GM18519 (cell line): ENCODE measurements around the gene ESPN.
"Not testable (repeated sequence)": the region's sequence is repeated elsewhere in the genome, so short reads cannot be mapped to it uniquely, and the experiment has no call there.

Source experiments
- ATAC-seq: cut with Tn5 transposase; IDR thresholded peaks from one replicate; pipeline ENCODE4 v1.9.1; 2021; ENCODE audit warnings: mild to moderate bottlenecking, moderate library complexity; ENCODE audit not compliant: unreplicated experiment, low FRiP score

ESPN gene

DNA sequence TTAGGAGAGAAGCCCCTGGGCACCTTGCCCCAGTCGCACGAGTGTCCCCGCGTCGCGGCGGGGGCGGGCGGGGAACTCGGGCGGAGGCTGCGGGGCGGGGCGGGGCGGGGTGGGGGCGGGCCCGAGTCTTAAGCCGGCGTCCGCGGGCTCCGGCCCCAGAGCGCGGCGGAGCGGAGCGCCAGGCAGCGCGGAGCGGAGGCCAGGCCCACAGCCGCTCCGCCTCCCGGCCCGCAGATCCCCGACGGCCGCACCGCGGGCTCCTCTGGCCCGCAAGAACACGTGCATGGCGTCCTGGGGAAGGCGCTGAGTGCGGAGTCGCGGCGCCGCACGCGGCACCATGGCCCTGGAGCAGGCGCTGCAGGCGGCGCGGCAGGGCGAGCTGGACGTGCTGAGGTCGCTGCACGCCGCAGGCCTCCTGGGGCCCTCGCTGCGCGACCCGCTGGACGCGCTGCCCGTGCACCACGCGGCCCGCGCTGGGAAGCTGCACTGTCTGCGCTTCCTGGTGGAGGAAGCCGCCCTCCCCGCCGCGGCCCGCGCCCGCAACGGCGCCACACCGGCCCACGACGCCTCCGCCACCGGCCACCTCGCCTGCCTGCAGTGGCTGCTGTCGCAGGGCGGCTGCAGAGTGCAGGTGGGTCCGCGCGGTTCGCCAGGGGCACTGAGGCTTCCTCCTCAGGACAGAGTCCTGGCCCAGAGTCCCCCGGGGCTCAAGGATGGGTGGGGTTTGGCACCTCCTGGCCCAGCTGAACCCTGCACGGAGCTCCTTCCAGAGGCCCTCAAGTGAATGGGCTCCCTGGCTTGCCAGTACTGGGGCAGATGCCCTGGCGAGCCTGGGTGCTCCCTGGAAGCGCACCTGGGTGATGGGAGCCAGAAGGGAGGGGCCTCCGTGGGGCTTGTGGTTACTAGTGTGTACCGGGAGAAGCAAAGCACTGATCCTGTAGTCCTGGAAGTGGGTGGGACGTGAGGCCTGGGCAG, at the start of gene ESPN:
Gene ESPN (plus strand): TSS at position 158 of the 975 bp plus-strand sequence. CDS start 180 bp downstream, at position 338.
- ATAC-seq = no peak

DNA sequence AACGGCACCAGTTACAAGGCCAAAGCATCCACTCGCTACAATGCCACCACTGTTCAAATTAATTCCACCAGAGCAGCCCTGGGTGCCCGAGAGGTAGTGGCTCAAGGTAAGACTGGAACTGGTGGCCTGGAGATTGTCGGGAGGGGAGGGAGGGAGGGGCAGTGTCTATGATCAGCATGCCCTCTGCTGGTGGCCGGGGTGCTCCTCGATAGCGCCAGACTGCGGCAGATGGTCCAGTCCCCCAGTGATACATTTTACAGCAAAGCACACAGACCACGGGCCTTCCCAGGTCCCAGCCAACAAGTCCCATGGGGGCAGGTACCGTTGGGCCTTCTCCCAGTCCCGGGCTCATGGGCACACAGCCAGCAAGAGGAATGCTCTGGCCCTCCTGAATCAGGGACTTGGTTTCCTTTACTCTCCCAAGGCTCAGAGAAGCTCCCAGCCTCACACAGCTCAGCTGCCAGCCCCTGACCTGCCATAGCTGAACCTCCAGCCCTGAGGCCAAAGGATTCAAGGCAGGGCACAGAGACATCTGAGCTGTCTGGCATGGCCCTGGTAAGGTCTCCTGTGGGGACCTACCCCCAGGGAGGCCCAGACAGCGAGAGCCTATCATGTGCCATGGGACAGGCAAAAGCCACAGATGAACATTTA, 46.4 kb upstream of the ESPN start:
- no peak for ATAC-seq

- ATAC-seq = no peak
Observed at GRCh38 chr1:6380037-6380436, 44.5 kb upstream of the ESPN start.

- ATAC-seq = no peak
Observed at GRCh38 chr1:6384135-6384534, 40.4 kb upstream of the ESPN start.

GRCh38 chr1:6384962-6385361, 39.6 kb upstream of the ESPN start:
- ATAC-seq = no peak

DNA sequence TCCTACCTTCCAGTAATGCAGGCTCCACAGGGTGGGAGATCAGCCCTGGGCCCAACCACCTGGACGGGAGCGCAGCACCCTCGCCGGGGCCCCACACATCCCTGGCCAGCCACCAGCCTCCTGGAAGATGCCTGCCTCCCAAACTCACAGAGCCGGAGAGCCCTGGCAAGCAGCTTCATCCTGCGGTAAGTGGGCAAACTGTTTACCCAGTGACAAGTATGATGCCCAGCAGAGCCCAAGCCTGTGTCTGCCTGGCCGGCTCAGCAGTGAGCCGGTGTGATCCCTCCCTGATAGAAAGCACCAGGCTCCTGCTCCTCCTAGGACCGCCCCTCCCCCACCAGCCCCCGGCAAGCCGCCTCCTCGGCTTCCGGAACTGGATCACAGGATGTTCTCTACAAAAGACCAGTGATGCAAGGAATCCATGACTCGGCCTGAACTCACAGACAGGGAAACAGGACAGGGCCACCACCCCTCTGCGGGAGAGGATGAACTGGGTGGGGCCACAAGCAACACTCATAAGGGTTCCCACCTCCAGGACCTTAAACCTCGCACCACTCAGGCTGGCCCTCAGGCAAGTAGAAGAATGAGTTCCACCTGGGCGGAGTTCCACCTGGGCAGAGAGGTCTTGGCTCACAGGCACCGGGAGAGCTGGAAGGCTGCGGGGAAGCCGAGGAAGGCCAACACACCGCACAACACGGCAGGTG, 38.9 kb upstream of the ESPN start:
- no peak for ATAC-seq

- ATAC-seq = no peak
Observed at GRCh38 chr1:6386371-6386949, 38.1 kb upstream of the ESPN start.

DNA sequence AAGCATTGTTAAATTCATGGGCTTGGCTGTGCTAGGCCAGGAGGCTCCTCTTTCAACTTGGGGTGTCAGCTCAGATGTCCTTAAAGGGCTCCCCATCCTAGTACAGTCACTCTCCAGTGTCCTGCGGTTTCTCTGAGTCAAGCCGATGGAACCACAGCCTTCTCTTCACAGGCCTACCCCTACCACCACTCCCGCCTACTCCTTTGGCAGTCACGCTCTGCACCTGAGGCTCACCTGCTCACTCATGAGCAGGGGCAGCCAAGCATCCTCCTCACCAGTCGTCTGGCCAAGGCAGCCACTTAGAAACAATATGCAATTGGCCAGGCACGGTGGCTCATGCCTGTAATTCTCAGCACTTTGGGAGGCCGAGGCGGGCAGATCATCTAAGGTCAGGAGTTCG, 34.6 kb upstream of the ESPN start:
- ATAC-seq = no peak

DNA sequence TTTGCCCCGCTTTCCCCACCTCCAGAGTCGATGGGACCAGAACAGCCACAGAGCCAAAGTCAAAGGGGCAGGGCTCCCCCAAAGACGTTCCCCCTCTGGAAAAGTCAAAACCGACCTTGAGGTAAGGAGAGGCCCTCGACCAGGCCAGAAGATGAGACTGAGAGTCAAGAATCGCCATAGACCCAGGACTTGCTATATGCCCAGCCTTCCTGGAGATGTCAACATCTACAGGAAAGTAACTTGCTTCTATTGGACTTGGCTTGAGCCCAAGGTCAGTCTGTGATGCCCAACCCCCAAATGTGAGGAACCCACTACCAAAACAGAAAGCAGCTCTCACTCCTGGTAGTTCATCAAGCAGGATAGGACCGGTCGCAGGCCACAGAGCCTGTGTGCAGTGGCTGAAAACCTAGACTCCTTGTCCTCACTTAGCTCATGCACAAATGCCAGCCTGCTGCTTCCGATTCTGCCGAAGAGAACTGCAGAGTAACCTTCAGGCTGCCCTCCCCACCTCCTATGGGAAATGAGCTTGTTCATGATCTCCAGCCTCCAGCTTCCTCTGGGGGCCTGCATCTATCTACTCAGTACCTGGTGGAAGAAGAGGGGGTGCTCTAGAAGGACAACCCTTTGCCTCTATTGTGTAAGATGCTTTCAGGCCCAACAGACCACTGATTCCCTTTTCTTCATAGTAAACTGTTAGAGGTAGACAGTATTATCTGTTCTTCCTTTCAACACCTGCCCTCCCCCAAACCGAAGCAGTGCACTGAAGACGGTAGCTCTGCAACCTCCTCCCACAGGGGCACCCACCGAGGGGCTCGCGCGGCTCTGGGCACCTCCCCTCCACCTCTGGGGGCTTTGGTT, 32.4 kb upstream of the ESPN start:
- no peak for ATAC-seq

DNA sequence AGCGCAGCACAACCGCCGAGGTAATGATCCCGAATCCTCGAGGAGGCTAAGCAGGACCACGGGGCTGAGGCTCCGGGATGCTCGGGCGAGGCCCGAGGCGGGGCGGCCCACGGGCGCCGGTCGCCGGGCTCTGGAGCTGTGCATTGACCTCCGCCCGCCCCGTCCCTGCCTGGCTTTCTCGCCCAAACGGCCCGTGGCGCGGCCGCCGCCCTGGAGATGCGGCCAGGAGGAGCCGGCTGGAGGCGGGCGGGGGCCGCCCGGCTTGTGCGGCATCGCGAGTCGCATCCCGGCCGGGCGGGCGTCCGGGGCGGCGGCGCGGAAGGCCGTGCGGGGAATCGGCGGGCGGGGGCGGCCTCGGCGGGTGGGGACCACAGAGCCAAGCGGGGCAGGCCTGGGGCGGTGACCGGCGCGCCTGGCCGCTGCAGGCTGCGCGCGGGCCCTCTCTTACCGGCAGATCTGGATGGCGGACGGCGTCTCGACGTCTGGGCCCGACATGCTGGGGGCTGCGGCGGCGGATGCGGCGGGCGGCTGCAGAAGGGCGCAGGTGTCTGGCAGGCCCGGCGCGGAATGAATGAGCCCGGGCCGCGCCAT, 31.7 kb upstream of the ESPN start:
- ATAC-seq = no peak

- ATAC-seq = peak; percentile 64
Observed at GRCh38 chr1:6393400-6394187, 31.0 kb upstream of the ESPN start, which contains the start of gene ACOT7. ACOT7 (minus strand) TSS chr1:6393767; CDS start chr1:6393399, 368 bp downstream.

DNA sequence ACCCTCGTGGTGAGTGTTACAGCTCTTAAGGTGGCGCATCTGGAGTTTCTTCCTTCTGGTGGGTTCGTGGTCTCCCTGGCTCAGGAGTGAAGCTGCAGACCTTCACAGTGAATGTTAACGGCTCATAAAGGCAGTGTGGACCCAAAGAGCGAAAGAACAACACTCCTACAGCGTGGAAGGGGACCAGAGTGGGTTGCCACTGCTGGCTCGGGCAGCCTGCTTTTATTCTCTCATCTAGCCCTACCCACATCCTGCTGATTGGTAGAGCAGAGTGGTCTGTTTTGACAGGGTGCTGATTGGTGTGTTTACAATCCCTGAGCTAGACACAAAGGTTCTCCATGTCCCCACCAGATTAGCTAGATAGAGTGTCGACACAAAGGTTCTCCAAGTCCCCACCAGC, 29.4 kb upstream of the ESPN start:
- not testable (repeated sequence) for ATAC-seq

DNA sequence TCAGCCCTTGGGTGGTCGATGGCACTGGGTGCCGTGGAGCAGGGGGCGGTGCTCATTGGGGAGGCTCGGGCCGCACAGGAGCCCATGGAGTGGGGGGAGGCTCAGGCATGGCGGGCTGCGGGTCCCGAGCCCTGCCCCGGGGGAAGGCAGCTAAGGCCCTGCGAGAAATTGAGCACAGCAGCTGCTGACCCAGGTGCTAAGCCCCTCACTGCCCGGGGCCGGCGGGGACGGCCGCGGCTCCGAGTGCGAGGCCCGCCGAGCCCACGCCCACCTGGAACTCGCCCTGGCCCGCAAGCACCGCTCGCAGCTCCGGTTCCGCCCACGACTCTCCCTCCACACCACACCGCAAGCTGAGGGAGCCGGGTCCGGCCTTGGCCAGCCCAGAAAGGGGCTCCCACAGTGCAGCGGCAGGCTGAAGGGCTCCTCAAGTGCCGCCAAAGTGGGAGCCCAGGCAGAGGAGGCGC, 28.8 kb upstream of the ESPN start:
- not testable (repeated sequence) for ATAC-seq

- ATAC-seq = no peak
Observed at GRCh38 chr1:6396998-6397397, 27.6 kb upstream of the ESPN start.

- ATAC-seq = no peak
Observed at GRCh38 chr1:6397844-6398441, 26.6 kb upstream of the ESPN start.

- ATAC-seq = no peak
Observed at GRCh38 chr1:6399294-6399693, 25.3 kb upstream of the ESPN start.

DNA sequence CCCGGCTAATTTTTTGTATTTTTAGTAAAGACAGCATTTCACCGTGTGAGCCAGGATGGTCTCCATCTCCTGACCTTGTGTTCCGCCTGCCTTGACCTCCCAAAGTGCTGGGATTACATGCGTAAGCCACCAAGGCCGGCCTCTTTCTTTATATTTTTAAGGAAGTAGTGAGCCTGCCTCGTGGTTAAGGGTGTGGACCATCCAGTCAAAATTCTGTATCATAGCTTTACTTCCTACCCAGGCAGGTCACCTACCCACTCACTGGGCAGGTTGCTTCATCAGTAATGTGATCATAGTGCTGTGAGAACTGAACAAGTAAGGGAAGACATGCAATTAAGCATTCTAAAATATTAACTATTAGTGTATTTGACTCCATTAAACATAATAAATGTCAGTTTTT, 22.9 kb upstream of the ESPN start:
- ATAC-seq = no peak

- ATAC-seq = no peak
Observed at GRCh38 chr1:6408023-6408422, 16.6 kb upstream of the ESPN start.
